NCI-H82 treated with DMSO at 0.1 percent for 48 hours (cell line): Measurements from ENCODE around the gene NFKBIB.

Source experiments
- DNase-seq: peaks from one replicate; lab custom pipeline; 2025; ENCODE audit not compliant: unreplicated experiment; lab: John Stamatoyannopoulos, UW

NFKBIB gene

GRCh38 chr19:38952395-38953165 lies 52.8 kb downstream of the NFKBIB start:
- DNase-seq = peak; percentile 31

DNA sequence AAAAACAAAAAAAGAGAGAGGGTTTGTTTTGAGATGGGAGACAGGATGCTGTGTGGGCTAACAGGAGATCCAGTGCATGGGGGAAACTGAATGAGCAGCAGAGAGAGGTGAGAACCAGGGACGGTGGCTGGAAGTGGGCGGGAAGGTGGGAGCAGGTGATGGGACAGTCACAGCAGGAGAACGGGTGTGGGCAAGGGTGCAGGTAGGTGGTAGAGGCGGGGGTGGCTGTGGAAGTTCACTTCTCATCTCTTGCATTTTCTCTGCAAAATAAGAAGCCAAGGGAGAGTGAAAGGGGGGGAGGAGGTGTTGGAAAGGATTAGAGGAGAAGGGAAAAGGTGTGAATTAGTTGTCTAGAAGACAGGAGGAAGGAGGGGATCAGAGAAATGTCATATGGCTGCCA lies 53.9 kb downstream of the NFKBIB start:
- no peak for DNase-seq

GRCh38 chr19:38956264-38956663 lies 56.5 kb downstream of the NFKBIB start:
- DNase-seq = no peak

DNA sequence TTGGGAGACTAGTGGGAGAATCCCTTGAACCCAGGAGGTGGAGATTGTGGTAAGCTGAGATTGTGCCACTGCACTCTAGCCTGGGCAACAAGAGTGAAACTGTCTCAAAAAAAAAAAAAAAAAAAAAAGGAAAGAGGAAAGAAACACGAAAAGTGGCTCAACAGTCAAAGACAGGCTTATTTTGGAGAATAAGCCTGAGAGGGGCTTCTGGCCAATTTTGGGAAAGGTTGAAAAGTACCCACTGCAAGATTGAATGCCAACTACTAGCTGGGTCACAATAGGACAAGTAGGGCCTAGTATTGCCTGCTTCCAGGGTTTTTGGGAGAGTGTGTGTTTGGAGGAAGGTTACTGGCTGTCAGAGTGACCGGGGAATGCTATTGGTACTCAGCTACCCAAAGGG lies 58.5 kb downstream of the NFKBIB start:
- DNase-seq = no peak
